ENCODE data around the gene TAF12. TPM values are rescaled to one million over a fixed set of nuclear protein-coding genes. Genes with fewer than 3 reads are reported as not detected.
"Not testable (repeated sequence)": the region's sequence is repeated elsewhere in the genome, so short reads cannot be mapped to it uniquely, and the experiment has no call there.

Gene TAF12
- total RNA-seq, 1 donor from 2014 or later = 25.9 TPM

GRCh38 chr1:28646040-28646439 lies 3.2 kb upstream of the TAF12 start:
- DNase-seq (ENCODE audit: low read depth) (no peak), FAIRE-seq (no peak)
- no peaks in the 10 kb centered on the region for H3K36me3 ChIP-seq (ENCODE audit: insufficient read depth, low read length)
- no peak overlapping the region for H2AFZ ChIP-seq (ENCODE audit: low read depth, low read length)
- TF ChIP-seq, protein P1, sequence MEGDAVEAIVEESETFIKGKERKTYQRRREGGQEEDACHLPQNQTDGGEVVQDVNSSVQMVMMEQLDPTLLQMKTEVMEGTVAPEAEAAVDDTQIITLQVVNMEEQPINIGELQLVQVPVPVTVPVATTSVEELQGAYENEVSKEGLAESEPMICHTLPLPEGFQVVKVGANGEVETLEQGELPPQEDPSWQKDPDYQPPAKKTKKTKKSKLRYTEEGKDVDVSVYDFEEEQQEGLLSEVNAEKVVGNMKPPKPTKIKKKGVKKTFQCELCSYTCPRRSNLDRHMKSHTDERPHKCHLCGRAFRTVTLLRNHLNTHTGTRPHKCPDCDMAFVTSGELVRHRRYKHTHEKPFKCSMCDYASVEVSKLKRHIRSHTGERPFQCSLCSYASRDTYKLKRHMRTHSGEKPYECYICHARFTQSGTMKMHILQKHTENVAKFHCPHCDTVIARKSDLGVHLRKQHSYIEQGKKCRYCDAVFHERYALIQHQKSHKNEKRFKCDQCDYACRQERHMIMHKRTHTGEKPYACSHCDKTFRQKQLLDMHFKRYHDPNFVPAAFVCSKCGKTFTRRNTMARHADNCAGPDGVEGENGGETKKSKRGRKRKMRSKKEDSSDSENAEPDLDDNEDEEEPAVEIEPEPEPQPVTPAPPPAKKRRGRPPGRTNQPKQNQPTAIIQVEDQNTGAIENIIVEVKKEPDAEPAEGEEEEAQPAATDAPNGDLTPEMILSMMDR (IDR thresholded peaks at IDR 0.05; ENCODE audit: insufficient read depth, low read depth, low read length) = no peak
- TF ChIP-seq EZH2 (IDR thresholded peaks at IDR 0.05; ENCODE audit: insufficient read depth, low read length) = no peak
- Mint-ChIP-seq H3K36me3 (ENCODE audit: low read depth, unreplicated experiment) (no peaks in the 10 kb centered on the region), H3K9me3 (ENCODE audit: unreplicated experiment) (no peaks in the 10 kb centered on the region), H3K27ac (ENCODE audit: unreplicated experiment) (no peak overlapping the region), H3K4me3 (ENCODE audit: unreplicated experiment) (no peak overlapping the region), H3K27me3 (ENCODE audit: low read depth, unreplicated experiment) (no peaks in the 10 kb centered on the region), H3K4me1 (ENCODE audit: low read depth, unreplicated experiment) (peaks cover 15% of the 10 kb centered on the region)
- no peaks in the 10 kb centered on the region for H3K9me3 ChIP-seq (ENCODE audit: insufficient read depth, low read depth, low read length)
- H3K79me2 ChIP-seq (ENCODE audit: insufficient read depth, low read length) = peaks cover 14% of the 10 kb centered on the region
- no peak overlapping the region for H3K4me2 ChIP-seq (ENCODE audit: low read length)
- no peak overlapping the region for H3K9ac ChIP-seq (ENCODE audit: low read length)
- H3K27me3 ChIP-seq (ENCODE audit: insufficient read depth, low read length) = no peaks in the 10 kb centered on the region
- H3K4me1 ChIP-seq (ENCODE audit: insufficient read depth, low read length) = peaks cover 13% of the 10 kb centered on the region
- no peak overlapping the region for H3K4me3 ChIP-seq (ENCODE audit: insufficient read depth, low read depth, low read length)
- no peaks in the 10 kb centered on the region for H4K20me1 ChIP-seq (ENCODE audit: insufficient read depth, low read length)
- H3K27ac ChIP-seq (ENCODE audit: low read depth, low read length) = no peak overlapping the region

DNA sequence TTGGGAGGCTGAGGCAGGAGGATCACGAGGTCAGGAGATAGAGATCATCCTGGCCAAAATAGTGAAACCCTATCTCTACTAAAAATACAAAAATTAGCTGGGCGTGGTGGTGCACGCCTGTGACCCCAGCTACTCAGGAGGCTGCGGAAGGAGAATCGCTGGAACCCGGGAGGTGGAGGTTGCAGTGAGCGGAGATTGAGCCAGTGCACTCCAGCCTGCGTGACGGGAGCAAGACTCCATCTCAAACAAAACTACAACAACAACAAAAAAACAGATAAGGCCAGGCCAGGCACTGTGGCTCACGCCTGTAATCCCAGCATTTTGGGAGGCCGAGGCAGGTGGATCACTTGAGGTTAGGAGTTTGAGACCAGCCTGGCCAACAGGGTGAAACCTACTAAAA lies 2.5 kb upstream of the TAF12 start:
- H3K36me3 Mint-ChIP-seq (ENCODE audit: low read depth, unreplicated experiment); H3K27me3 ChIP-seq (ENCODE audit: insufficient read depth, low read length); H3K9me3 ChIP-seq (ENCODE audit: insufficient read depth, low read depth, low read length); H3K4me3 Mint-ChIP-seq (ENCODE audit: unreplicated experiment); DNase-seq (ENCODE audit: low read depth); H3K27ac ChIP-seq (ENCODE audit: low read depth, low read length); H3K27ac Mint-ChIP-seq (ENCODE audit: unreplicated experiment); H3K4me2 ChIP-seq (ENCODE audit: low read length); H2AFZ ChIP-seq (ENCODE audit: low read depth, low read length); H3K36me3 ChIP-seq (ENCODE audit: insufficient read depth, low read length); FAIRE-seq; H4K20me1 ChIP-seq (ENCODE audit: insufficient read depth, low read length); H3K27me3 Mint-ChIP-seq (ENCODE audit: low read depth, unreplicated experiment); H3K9ac ChIP-seq (ENCODE audit: low read length); H3K9me3 Mint-ChIP-seq (ENCODE audit: unreplicated experiment); H3K4me3 ChIP-seq (ENCODE audit: insufficient read depth, low read depth, low read length): not testable (repeated sequence)
- Histone ChIP-seq H3K79me2 (ENCODE audit: insufficient read depth, low read length) (peaks cover 20% of the 10 kb centered on the region), H3K4me1 (ENCODE audit: insufficient read depth, low read length) (peaks cover 13% of the 10 kb centered on the region)
- peaks cover 15% of the 10 kb centered on the region for H3K4me1 Mint-ChIP-seq (ENCODE audit: low read depth, unreplicated experiment)

- peaks cover 25% of the 10 kb centered on the region for H3K79me2 ChIP-seq (ENCODE audit: insufficient read depth, low read length)
- no peak overlapping the region for H3K27ac Mint-ChIP-seq (ENCODE audit: unreplicated experiment)
- H3K36me3 Mint-ChIP-seq (ENCODE audit: low read depth, unreplicated experiment) = no peaks in the 10 kb centered on the region
- H3K27me3 ChIP-seq (ENCODE audit: insufficient read depth, low read length) = no peaks in the 10 kb centered on the region
- no peaks in the 10 kb centered on the region for H3K9me3 ChIP-seq (ENCODE audit: insufficient read depth, low read depth, low read length)
- no peaks in the 10 kb centered on the region for H4K20me1 ChIP-seq (ENCODE audit: insufficient read depth, low read length)
- H3K9ac ChIP-seq (ENCODE audit: low read length) = no peak overlapping the region
- H2AFZ ChIP-seq (ENCODE audit: low read depth, low read length) = no peak overlapping the region
- H3K27ac ChIP-seq (ENCODE audit: low read depth, low read length) = no peak overlapping the region
- DNase-seq (ENCODE audit: low read depth) (no peak), FAIRE-seq (no peak)
- H3K4me2 ChIP-seq (ENCODE audit: low read length) = peak overlapping the region; percentile 98
- H3K9me3 Mint-ChIP-seq (ENCODE audit: unreplicated experiment) = no peaks in the 10 kb centered on the region
- H3K4me3 ChIP-seq (ENCODE audit: insufficient read depth, low read depth, low read length) = no peak overlapping the region
- no peak overlapping the region for H3K4me3 Mint-ChIP-seq (ENCODE audit: unreplicated experiment)
- peaks cover 13% of the 10 kb centered on the region for H3K4me1 ChIP-seq (ENCODE audit: insufficient read depth, low read length)
- TF ChIP-seq EZH2 (IDR thresholded peaks at IDR 0.05; ENCODE audit: insufficient read depth, low read length) = no peak
- TF ChIP-seq, protein P1 (IDR thresholded peaks at IDR 0.05; ENCODE audit: insufficient read depth, low read depth, low read length) = no peak
- H3K27me3 Mint-ChIP-seq (ENCODE audit: low read depth, unreplicated experiment) = no peaks in the 10 kb centered on the region
- no peaks in the 10 kb centered on the region for H3K36me3 ChIP-seq (ENCODE audit: insufficient read depth, low read length)
- H3K4me1 Mint-ChIP-seq (ENCODE audit: low read depth, unreplicated experiment) = peaks cover 15% of the 10 kb centered on the region
These were observed 1.6 kb upstream of the TAF12 start for GRCh38 chr1:28644494-28644893.
